Dermis lymphatic vessel endothelial cell (primary cell): ENCODE data around the gene MICAL1. TPM values are rescaled to one million over a fixed set of nuclear protein-coding genes. Genes with fewer than 3 reads are reported as not detected.

Experiments
- total RNA-seq: library from RNA; depleted of rRNA; stranded (reverse); fragments of >200 nt; gene quantifications from 2 replicates; pipeline ENCODE4 v1.2.1, GENCODE V29; 2014

Gene MICAL1
- 12.2 and 15.9 TPM in 2 replicates for total RNA-seq

GRCh38 chr6:109455437-109456110 is at the start of gene MICAL1:
MICAL1 (minus strand) TSS chr6:109455772; CDS start chr6:109454196, 1,576 bp downstream.

GRCh38 chr6:109482905-109483734 is 27.5 kb upstream of the MICAL1 start, which contains the start of gene ZBTB24:
ZBTB24 (minus strand) TSS chr6:109483219; CDS start chr6:109482026, 1,193 bp downstream.

GRCh38 chr6:109440331-109441068 is 15.1 kb downstream of the MICAL1 start, which contains the start of the genes PPIL6 and SMPD2:
PPIL6 (minus strand) TSS chr6:109440628; CDS start chr6:109440590, 38 bp downstream.
SMPD2 (plus strand) TSS chr6:109440724; CDS start chr6:109441122, 398 bp downstream.

Other genes starting within 250 kb of the MICAL1 start
- 139 and 173 TPM in 2 replicates for gene CD164, start 73.3 kb downstream of the MICAL1 start, total RNA-seq
- gene PPIL6, start 15.1 kb downstream of the MICAL1 start, total RNA-seq = 0.43 and 1.0 TPM in 2 replicates
- gene SMPD2, start 15.0 kb downstream of the MICAL1 start, total RNA-seq = 9.0 and 10.5 TPM in 2 replicates
- 4.2 and 6.4 TPM in 2 replicates for gene ZBTB24, start 27.4 kb upstream of the MICAL1 start, total RNA-seq
- gene AK9, start 235.4 kb upstream of the MICAL1 start, total RNA-seq = 4.3 and 6.8 TPM in 2 replicates
- 10.8 and 12.4 TPM in 2 replicates for gene FIG4, start 235.5 kb upstream of the MICAL1 start, total RNA-seq